Naive B cell (primary cell): Measurements from ENCODE around the gene HPCAL1. TPM values are rescaled to one million over a fixed set of nuclear protein-coding genes. Genes with fewer than 3 reads are reported as not detected.
"Not testable (repeated sequence)": the region's sequence is repeated elsewhere in the genome, so short reads cannot be mapped to it uniquely, and the experiment has no call there.

ENCODE experiments used
- ATAC-seq, 2 donors: fragments of 150-1000 bp; cut with Tn5 transposase; 2 replicates each; pipeline ENCODE4 v1.10.0; 2021; ENCODE audit warnings: low read depth in 2 of 2, mild to moderate bottlenecking in 2 of 2, moderate library complexity in 2 of 2
- DNase-seq: peaks from one replicate; pipeline ENCODE4 v3.0.0; 2022
- H3K27ac Mint-ChIP-seq, 6 donors: one replicate each; pipeline ENCODE4 v1.8.0; 2020 to 2022; ENCODE audit warnings: mild to moderate bottlenecking in 6 of 6, mixed read lengths in 6 of 6, moderate library complexity in 5 of 6, inconsistent platforms in 2 of 6
- H3K27me3 Mint-ChIP-seq, 3 donors: one replicate each; pipeline ENCODE4 v1.8.0; 2021 to 2022; ENCODE audit warnings: mixed read lengths in 3 of 3, mild to moderate bottlenecking in 1 of 3
- H3K36me3 Mint-ChIP-seq, 2 donors: one replicate each; pipeline ENCODE4 v1.8.0; 2020 to 2022; ENCODE audit warnings: mixed read lengths in 2 of 2, inconsistent platforms in 1 of 2, mild to moderate bottlenecking in 1 of 2
- H3K4me1 Mint-ChIP-seq, 3 donors: one replicate each; pipeline ENCODE4 v1.8.0; 2020 to 2022; ENCODE audit warnings: mixed read lengths in 3 of 3, inconsistent platforms in 1 of 3, mild to moderate bottlenecking in 1 of 3, moderate library complexity in 1 of 3
- H3K4me3 Mint-ChIP-seq, 8 donors: one replicate each; pipeline ENCODE4 v1.8.0; 2020 to 2022; ENCODE audit warnings: mild to moderate bottlenecking in 8 of 8, mixed read lengths in 8 of 8, moderate library complexity in 8 of 8, inconsistent platforms in 2 of 8
- H3K9me3 Mint-ChIP-seq, 7 donors: one replicate each; pipeline ENCODE4 v1.8.0; 2020 to 2022; ENCODE audit warnings: mixed read lengths in 7 of 7, mild to moderate bottlenecking in 5 of 7, inconsistent platforms in 2 of 7, moderate library complexity in 1 of 7
- polyA plus RNA-seq, 6 donors: library from polyadenylated mRNA; unstranded; fragments of 300-500 nt; fragmentation: Illumina TruSeq; gene quantifications; one replicate each; pipeline ENCODE4 v1.2.3, GENCODE V29; 2021; ENCODE audit warnings: low read depth in 6 of 6

HPCAL1 gene
- polyA plus RNA-seq, 6 donors from 2014 or later: 49.1 to 92.1 (median 66.7) TPM

GRCh38 chr2:10263526-10263925 lies 39.2 kb upstream of the HPCAL1 start:
- H3K9me3 Mint-ChIP-seq, H3K4me3 Mint-ChIP-seq, DNase-seq, H3K36me3 Mint-ChIP-seq, H3K4me1 Mint-ChIP-seq, ATAC-seq: not testable (repeated sequence)
- Mint-ChIP-seq H3K27ac (peak overlapping the region in 1 of 6 donors; percentile 28), H3K27me3 (peaks cover 10 to 25% (median 15%) of the 10 kb centered on the region in 3 donors)

- H3K9me3 Mint-ChIP-seq: peaks cover 0 to 2% (median 0%) of the 10 kb centered on the region in 7 donors
- H3K27ac Mint-ChIP-seq: no peak overlapping the region
- no peak overlapping the region for H3K4me3 Mint-ChIP-seq
- no peak for DNase-seq
- H3K36me3 Mint-ChIP-seq: no peaks in the 10 kb centered on the region
- ATAC-seq: no peak
- peaks cover 10 to 24% (median 13%) of the 10 kb centered on the region in 3 donors for H3K27me3 Mint-ChIP-seq
- H3K4me1 Mint-ChIP-seq: no peaks in the 10 kb centered on the region
These were observed 38.0 kb upstream of the HPCAL1 start for GRCh38 chr2:10264506-10265328.

DNA sequence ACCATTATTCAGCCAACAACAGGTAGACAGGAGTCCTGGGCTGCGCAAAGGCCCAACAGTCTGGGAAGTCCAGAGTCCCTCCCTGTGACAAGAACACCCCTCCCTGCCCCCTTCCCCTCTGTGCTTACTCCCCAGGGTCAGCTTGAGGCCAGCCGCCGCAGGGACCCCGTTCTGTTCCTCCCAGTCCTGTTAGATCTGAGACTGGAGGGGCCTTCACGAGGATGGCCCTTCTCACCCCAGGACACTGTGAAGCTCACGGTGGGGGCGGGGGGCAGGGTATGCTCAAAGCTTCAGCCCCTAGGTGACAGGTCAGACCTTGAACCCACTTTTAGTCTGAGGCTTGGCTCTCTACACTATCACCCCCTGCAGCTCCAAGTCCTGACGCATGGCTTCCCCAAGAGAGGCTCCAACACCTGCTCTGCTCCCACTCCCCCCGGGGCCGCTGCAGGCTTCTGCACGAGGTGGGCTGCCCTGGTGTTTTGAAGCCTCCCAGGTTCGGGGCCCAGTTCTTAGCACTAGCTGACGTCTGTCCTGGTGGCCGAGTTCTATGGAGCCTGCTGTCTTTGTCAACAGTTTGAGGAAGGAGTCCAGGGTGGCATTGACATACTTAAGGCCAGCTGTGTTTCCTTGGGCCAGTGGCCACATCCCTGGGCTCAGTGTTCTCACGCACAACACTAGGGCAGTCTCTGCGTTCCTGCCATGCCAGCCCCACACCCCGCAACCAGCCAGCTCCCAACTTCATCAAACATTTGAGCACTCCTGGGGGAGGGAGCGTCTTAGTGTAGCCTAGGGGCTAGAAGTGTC lies 37.2 kb upstream of the HPCAL1 start:
- no peak for ATAC-seq
- DNase-seq: no peak
- Mint-ChIP-seq H3K4me1 (peaks cover 1 to 2% (median 2%) of the 10 kb centered on the region in 3 donors), H3K4me3 (no peak overlapping the region), H3K27me3 (peaks cover 10 to 24% (median 13%) of the 10 kb centered on the region in 3 donors), H3K36me3 (no peaks in the 10 kb centered on the region), H3K9me3 (peaks cover 0 to 2% (median 0%) of the 10 kb centered on the region in 7 donors), H3K27ac (no peak overlapping the region)

- Mint-ChIP-seq H3K27me3 (peaks cover 6 to 24% (median 13%) of the 10 kb centered on the region in 3 donors), H3K27ac (no peak overlapping the region), H3K4me3 (no peak overlapping the region), H3K36me3 (no peaks in the 10 kb centered on the region), H3K9me3 (peaks cover 0 to 2% (median 0%) of the 10 kb centered on the region in 7 donors), H3K4me1 (peaks cover 4 to 6% (median 5%) of the 10 kb centered on the region in 3 donors)
- DNase-seq: no peak
- ATAC-seq: no peak
These were observed 36.5 kb upstream of the HPCAL1 start for GRCh38 chr2:10266133-10266620.

- Mint-ChIP-seq H3K4me3 (no peak overlapping the region), H3K36me3 (no peaks in the 10 kb centered on the region), H3K9me3 (peaks cover 0 to under 1% (median 0%) of the 10 kb centered on the region in 7 donors), H3K4me1 (peaks cover 4 to 6% (median 5%) of the 10 kb centered on the region in 3 donors), H3K27me3 (peaks cover 3 to 23% (median 13%) of the 10 kb centered on the region in 3 donors), H3K27ac (no peak overlapping the region)
- DNase-seq (no peak), ATAC-seq (no peak)
These were observed 35.7 kb upstream of the HPCAL1 start for GRCh38 chr2:10267036-10267435.

DNA sequence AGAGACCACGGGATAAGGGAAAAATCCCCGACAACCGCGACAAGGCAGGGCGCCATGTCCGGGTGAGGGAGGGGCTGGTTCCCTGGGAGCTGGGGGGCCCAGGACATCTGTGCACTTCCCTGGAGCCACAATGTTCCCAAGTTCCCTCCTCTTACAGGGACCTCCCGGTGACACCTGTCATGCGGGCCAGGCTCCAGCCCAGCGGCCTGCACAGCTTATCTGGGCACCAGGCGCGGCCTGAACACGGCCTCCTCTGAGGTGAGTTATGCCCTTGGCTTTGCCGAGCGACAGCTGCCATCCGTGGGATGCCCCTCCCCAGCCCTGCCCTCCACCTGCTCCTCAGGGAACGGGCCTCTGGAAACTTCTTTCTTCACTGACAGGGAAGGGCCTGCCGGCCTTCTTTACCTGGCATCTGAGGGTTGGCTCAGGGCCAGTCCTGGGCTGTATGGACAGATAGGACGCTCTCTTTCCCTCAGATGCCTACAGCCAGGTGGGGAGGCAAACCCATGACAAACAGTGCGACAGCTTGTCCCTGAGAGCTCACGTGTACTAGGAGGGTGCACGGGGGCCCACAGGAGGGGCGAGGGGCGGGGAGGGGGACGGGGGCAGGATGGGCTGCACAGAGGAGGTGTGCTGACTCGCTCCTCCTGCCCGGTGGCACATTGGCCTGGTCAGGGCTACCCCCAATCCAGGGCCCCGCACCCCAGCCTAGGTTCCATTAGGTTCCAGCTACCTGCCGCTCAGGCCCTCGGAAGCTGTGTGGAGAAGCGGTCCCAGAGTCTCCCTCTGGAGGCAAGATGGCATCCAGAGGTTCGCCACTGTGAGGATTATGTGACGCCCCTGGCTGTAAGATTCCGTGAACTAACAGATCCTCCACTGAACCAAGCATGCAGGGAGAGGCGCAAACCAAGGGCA lies 34.9 kb upstream of the HPCAL1 start:
- no peak for ATAC-seq
- Mint-ChIP-seq H3K9me3 (no peaks in the 10 kb centered on the region), H3K36me3 (no peaks in the 10 kb centered on the region), H3K4me3 (no peak overlapping the region), H3K27me3 (peaks cover 3 to 15% (median 8%) of the 10 kb centered on the region in 3 donors), H3K4me1 (peaks cover 4 to 6% (median 5%) of the 10 kb centered on the region in 3 donors), H3K27ac (peak overlapping the region in 2 of 6 donors; percentile 36 to 59)
- no peak for DNase-seq

DNA sequence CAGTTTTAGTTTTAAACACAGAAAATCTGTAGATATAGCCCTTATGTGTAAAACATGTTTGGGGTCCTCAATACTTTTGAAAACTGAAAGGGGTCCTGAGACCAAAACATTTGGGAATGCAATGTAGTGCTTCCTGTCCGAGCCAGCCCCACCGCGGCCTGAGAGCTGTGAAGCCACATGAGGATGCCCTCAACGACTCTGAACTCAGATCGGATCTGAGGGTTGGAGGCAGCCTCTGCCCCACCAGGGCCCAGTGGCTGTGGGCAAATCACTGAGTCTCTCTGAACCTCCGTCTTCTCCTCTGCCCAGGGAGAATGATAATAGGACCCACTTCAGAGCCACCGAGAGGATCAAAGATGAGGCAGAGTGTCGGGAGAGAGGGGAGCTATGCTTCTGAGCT lies 33.4 kb upstream of the HPCAL1 start:
- no peak for ATAC-seq
- Mint-ChIP-seq H3K36me3 (no peaks in the 10 kb centered on the region), H3K27me3 (peaks cover 3 to 13% (median 5%) of the 10 kb centered on the region in 3 donors), H3K27ac (peak overlapping the region in 1 of 6 donors; percentile 16), H3K9me3 (no peaks in the 10 kb centered on the region), H3K4me1 (peaks cover 4 to 6% (median 5%) of the 10 kb centered on the region in 3 donors), H3K4me3 (no peak overlapping the region)
- no peak for DNase-seq

DNA sequence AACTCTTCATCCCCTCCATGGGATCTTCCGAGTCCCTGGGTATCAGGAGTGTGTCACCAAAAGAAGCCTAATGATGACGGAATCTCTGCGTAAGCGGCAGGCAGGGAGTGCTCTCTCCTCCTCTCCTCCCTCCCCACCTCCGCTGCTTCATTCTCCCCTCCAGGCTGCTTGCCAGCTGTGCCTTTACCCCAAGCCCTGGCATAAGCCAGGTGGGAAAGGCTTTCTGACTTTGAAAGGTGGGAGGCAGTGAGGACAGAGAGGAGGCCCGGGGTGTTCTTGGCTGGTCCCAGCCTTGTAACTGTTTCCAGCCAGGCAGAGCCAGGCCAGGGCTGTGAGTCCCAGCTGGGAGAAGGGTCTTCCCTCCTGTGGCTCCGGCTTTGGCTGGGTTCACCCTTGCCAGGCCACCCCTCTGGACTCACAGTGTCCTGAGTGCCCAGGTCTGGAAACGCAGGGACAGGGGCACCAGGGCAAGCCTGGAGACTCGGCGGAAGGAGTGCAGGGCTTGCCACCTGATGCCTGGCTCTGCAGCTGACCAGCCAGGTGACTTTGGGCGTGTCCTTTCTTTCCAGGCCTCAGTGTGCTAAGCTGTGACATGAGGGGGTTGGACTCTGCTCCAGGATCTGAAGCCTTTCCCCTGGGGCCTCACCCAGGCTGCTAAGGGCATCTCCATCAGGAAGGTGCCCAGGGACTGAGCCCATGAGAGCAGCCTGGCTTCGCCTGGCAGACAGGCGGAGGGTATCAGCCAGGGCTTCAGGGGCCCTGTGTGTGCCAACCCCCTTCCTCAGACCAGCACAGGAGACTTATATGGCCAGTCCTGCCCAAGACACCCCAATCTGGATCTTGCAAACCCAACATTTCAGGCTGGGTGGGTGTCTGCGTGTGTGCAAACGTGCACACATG lies 32.7 kb upstream of the HPCAL1 start:
- peaks cover 4 to 6% (median 5%) of the 10 kb centered on the region in 3 donors for H3K4me1 Mint-ChIP-seq
- H3K4me3 Mint-ChIP-seq: no peak overlapping the region
- no peaks in the 10 kb centered on the region for H3K9me3 Mint-ChIP-seq
- peak overlapping the region in 1 of 6 donors; percentile 6 for H3K27ac Mint-ChIP-seq
- no peak for DNase-seq
- H3K36me3 Mint-ChIP-seq: no peaks in the 10 kb centered on the region
- peaks cover under 1 to 10% (median 2%) of the 10 kb centered on the region in 3 donors for H3K27me3 Mint-ChIP-seq
- peak in 1 of 2 donors; percentile 20 for ATAC-seq

GRCh38 chr2:10271509-10271908 lies 31.2 kb upstream of the HPCAL1 start:
- no peak overlapping the region for H3K27ac Mint-ChIP-seq
- no peak for DNase-seq
- no peaks in the 10 kb centered on the region for H3K36me3 Mint-ChIP-seq

GRCh38 chr2:10271946-10272345 lies 30.8 kb upstream of the HPCAL1 start:
- DNase-seq (no peak), ATAC-seq (no peak)
- Mint-ChIP-seq H3K27ac (no peak overlapping the region), H3K4me3 (no peak overlapping the region), H3K4me1 (peaks cover 4 to 6% (median 5%) of the 10 kb centered on the region in 3 donors), H3K27me3 (peaks cover 0 to 7% (median 4%) of the 10 kb centered on the region in 3 donors), H3K36me3 (no peaks in the 10 kb centered on the region), H3K9me3 (no peaks in the 10 kb centered on the region)

More at GRCh38 chr2:10271509-10271908, 31.2 kb upstream of the HPCAL1 start:
- Mint-ChIP-seq H3K9me3 (no peaks in the 10 kb centered on the region), H3K27me3 (peaks cover 0 to 2% (median under 1%) of the 10 kb centered on the region in 3 donors), H3K4me3 (no peak overlapping the region), H3K4me1 (peaks cover 4 to 6% (median 5%) of the 10 kb centered on the region in 3 donors)
- no peak for ATAC-seq

DNA sequence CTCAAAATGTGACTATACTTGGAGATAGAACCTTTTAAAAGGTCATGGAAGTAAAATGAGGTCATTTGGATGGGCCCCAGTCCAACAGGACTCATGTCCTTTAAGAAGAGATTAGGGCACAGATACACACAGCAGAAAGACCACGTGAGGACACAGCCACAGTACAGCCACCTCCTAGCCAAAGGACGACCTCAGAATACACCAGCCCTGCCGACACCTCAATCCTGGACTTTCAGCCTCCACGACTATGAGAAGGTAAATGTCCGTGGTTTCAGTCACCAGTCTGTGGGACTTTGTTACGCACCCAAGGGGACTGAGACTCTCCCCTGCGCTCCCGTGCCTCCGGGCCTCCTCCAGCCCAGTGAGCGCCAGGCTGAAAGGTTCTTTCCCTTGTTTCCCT lies 30.2 kb upstream of the HPCAL1 start:
- DNase-seq (no peak), ATAC-seq (no peak)
- Mint-ChIP-seq H3K9me3 (no peaks in the 10 kb centered on the region), H3K4me1 (peaks cover 4 to 6% (median 5%) of the 10 kb centered on the region in 3 donors), H3K36me3 (no peaks in the 10 kb centered on the region), H3K4me3 (no peak overlapping the region), H3K27ac (peak overlapping the region in 1 of 6 donors; percentile 76), H3K27me3 (peaks cover 0 to 12% (median 10%) of the 10 kb centered on the region in 3 donors)
